ENCODE data around the gene CCL25. TPM values are rescaled to one million over a fixed set of nuclear protein-coding genes. Genes with fewer than 3 reads are reported as not detected.

CCL25 gene
- total and polyA plus RNA-seq, 9 of the 15 experiments (the other 6 are each of a cell fraction or from before 2014, with no cell fraction given): 0.15 TPM; not detected in 8

DNA sequence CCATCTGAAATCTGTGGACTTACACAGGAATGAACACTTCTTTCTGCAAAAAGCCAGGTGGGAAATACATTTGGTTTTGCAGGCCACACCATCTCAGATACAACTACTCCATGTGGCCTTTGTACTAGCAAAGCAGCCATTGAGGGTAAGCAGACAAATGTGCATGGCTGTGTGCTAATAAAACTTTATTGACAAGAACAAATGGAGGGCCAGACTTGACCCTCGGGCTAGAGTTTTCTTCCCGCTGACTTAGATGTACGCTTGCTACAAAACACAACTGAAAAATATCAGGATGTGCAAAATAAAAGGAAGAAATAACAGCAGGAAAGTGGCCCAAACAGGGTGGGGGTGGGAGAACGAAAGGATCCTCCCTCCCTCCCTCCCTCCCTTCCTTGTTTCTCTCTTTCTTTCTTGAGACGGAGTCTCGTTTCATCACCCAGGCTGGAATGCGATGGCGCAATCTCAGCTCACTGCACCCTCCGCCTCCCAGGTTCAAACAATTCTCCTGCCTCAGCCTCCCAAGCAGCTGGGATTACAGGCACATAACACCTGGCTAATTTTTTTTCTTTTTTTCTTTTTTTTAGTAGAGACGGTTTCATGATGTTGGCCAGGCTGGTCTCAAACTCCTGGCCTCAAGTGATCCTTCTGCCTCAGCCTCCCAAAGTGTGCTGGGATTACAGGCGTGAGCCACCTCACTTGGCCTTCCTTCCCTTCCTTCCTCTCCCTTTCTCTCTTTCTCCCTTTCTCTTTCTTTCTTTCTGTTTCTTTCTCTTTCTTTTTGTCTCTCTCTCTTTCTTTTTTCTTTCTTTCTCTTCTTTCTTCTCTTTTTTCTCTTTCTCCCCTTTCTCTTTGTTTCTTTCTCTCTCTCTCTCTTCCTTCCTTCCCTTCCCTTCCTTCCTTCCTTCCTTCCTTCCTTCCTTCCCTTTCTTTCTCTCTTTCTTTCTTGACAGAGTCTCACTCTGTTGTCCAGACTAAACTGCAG lies 29.3 kb downstream of the CCL25 start:
- Histone ChIP-seq H3K9me1 (ENCODE audit: control insufficient read depth, insufficient read depth, low read length) (no peaks in the 10 kb centered on the region), H3K4me2 (ENCODE audit: insufficient read depth, low read length) (no peak overlapping the region), H2AFZ (ENCODE audit: low read depth, low read length) (peak overlapping the region; percentile 66; the same call in 1 of the 2 replicates), H3K4me3 (no peak overlapping the region), H3K4me1 (replicated peaks in 1 of 2; ENCODE audit: control insufficient read depth in 2 of 2, insufficient read depth in 2 of 2, low read length in 2 of 2) (peaks cover 12 to 35% of the 10 kb centered on the region in 2 experiments), H3K36me3 (ENCODE audit: control insufficient read depth, insufficient read depth, low read length) (no peaks in the 10 kb centered on the region), H3K79me2 (ENCODE audit: control insufficient read depth, insufficient read depth, low read length) (no peaks in the 10 kb centered on the region), H4K20me1 (replicated peaks; ENCODE audit: control insufficient read depth, insufficient read depth, low read length) (no peaks in the 10 kb centered on the region), H3K9ac (ENCODE audit: insufficient read depth in 1 of 2, low read depth in 2 of 2, low read length in 2 of 2) (no peak overlapping the region), H3K27me3 (ENCODE audit: control insufficient read depth in 2 of 2, insufficient read depth in 2 of 2, low read length in 2 of 2) (no peaks in the 10 kb centered on the region), H3K9me3 (replicated peaks; ENCODE audit: control insufficient read depth, insufficient read depth, low read depth, low read length) (no peaks in the 10 kb centered on the region), H3K27ac (ENCODE audit: extremely low read depth, low read depth, low read length) (no peak overlapping the region)
- FAIRE-seq (peak; percentile 68), ATAC-seq (no peak), DNase-seq (ENCODE audit: extremely low read depth in 1 of 4, low spot score in 3 of 4) (no peak)
- intact Hi-C loops (cut with micrococcal nuclease) (no loop called here), in situ Hi-C loops (cut with MboI) (no loop called here)
- ChIA-PET CTCF (ENCODE audit: low intra/inter-chr PET ratio) (no interaction called here), POLR2A (no interaction called here)
- BruUV-seq (replicated peaks): no TSS peak
- 62% methylated on average over 9 of the region's 11 CpGs for WGBS (ENCODE audit: insufficient coverage, low coverage, missing lambda C conversion rate)
- no peak for TF ChIP-seq RBBP5 (IDR thresholded peaks at IDR 0.05; ENCODE audit: borderline replicate concordance, insufficient read depth, low read length, poor library complexity, severe bottlenecking)
- no peak for TF ChIP-seq MTA2 (IDR thresholded peaks at IDR 0.05; ENCODE audit: low read depth)
- TF ChIP-seq RAD21 (CRISPR knock-in tag; conservative IDR thresholded peaks at IDR 0.05 in 1 of 2, IDR thresholded peaks at IDR 0.05 in 1 of 2): no peak
- TF ChIP-seq SMAD1 (IDR thresholded peaks at IDR 0.05; ENCODE audit: low read depth, low read length, partially characterized antibody): no peak
- no peak for TF ChIP-seq COPS2 (conservative IDR thresholded peaks at IDR 0.05)
- TF ChIP-seq CEBPB (tag; IDR thresholded peaks at IDR 0.05): peak; percentile 84
- no peak for TF ChIP-seq NFIC (IDR thresholded peaks at IDR 0.05)
- TF ChIP-seq YY1 (IDR thresholded peaks at IDR 0.05; ENCODE audit: borderline replicate concordance in 1 of 3, control insufficient read depth in 1 of 3, extremely low read depth in 1 of 3, insufficient read depth in 3 of 3, insufficient read length in 1 of 3, insufficient replicate concordance in 2 of 3, low read depth in 1 of 3, low read length in 2 of 3): peak in 1 of 3 experiments; percentile 46
- TF ChIP-seq FOXJ3 (CRISPR knock-in tag; IDR thresholded peaks at IDR 0.05): no peak
- no peak for TF ChIP-seq CBFB (CRISPR knock-in tag; IDR thresholded peaks at IDR 0.05)
- TF ChIP-seq TEAD4 (IDR thresholded peaks at IDR 0.05; ENCODE audit: low read length): peak; percentile 42; the same call in 1 of the 2 replicates
- no peak for TF ChIP-seq TEAD4 (CRISPR knock-in tag; IDR thresholded peaks at IDR 0.05; ENCODE audit: borderline replicate concordance)
- TF ChIP-seq HDGF (IDR thresholded peaks at IDR 0.05): no peak
- no peak for TF ChIP-seq MCM2 (IDR thresholded peaks at IDR 0.05; ENCODE audit: low read depth)
- TF ChIP-seq, protein P1, sequence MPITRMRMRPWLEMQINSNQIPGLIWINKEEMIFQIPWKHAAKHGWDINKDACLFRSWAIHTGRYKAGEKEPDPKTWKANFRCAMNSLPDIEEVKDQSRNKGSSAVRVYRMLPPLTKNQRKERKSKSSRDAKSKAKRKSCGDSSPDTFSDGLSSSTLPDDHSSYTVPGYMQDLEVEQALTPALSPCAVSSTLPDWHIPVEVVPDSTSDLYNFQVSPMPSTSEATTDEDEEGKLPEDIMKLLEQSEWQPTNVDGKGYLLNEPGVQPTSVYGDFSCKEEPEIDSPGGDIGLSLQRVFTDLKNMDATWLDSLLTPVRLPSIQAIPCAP (CRISPR knock-in tag; IDR thresholded peaks at IDR 0.05; ENCODE audit: borderline replicate concordance): no peak
